ENCODE data around the gene TTLL5. TPM values are rescaled to one million over a fixed set of nuclear protein-coding genes. Genes with fewer than 3 reads are reported as not detected.

The TTLL5 gene
- polyA plus RNA-seq, 3 donors = 4.2 to 7.2 (median 4.7) TPM

DNA sequence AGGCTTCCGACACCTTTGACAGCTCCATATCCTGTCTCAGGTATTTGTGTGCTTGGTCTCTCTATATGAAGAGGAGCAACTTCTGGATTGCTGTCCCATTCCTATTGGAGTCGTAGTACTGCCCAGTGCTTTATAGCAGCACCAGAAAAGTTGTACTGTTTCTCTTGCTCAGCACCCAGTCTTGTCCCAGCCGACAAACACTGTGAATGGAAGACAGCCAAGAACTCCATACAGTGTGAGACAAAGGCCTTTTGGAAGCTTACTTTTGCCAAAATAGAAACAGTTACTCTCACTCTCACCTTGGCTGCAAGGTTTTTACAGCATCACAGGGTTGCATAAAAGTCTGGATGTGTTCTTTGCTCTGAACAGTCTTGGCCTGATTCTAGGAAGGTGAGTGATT lies 215.5 kb downstream of the TTLL5 start:
- Mint-ChIP-seq H3K27me3 (ENCODE audit: low read depth in 3 of 3) (peaks cover 0 to 3% (median 0%) of the 10 kb centered on the region in 3 donors), H3K27ac (no peak overlapping the region), H3K4me1 (peaks cover 4% of the 10 kb centered on the region), H3K9me3 (no peaks in the 10 kb centered on the region), H3K4me3 (no peak overlapping the region), H3K36me3 (peaks cover 9 to 19% of the 10 kb centered on the region in 2 donors)
- intact Hi-C loops (cut with micrococcal nuclease) = no loop called here
- no peaks in the 10 kb centered on the region for H4K20me1 ChIP-seq (ENCODE audit: insufficient read depth, low read length)
- H3K9ac ChIP-seq (ENCODE audit: insufficient read depth, low read length, poor library complexity, severe bottlenecking) = no peak overlapping the region
- H3K4me1 ChIP-seq (ENCODE audit: control insufficient read depth in 1 of 2, insufficient read depth in 2 of 2, low read length in 2 of 2) = no peaks in the 10 kb centered on the region
- no peaks in the 10 kb centered on the region for H3K36me3 ChIP-seq (replicated peaks in 1 of 2; ENCODE audit: control insufficient read depth in 1 of 2, insufficient read depth in 2 of 2, low read length in 2 of 2)
- TF ChIP-seq, protein P1, sequence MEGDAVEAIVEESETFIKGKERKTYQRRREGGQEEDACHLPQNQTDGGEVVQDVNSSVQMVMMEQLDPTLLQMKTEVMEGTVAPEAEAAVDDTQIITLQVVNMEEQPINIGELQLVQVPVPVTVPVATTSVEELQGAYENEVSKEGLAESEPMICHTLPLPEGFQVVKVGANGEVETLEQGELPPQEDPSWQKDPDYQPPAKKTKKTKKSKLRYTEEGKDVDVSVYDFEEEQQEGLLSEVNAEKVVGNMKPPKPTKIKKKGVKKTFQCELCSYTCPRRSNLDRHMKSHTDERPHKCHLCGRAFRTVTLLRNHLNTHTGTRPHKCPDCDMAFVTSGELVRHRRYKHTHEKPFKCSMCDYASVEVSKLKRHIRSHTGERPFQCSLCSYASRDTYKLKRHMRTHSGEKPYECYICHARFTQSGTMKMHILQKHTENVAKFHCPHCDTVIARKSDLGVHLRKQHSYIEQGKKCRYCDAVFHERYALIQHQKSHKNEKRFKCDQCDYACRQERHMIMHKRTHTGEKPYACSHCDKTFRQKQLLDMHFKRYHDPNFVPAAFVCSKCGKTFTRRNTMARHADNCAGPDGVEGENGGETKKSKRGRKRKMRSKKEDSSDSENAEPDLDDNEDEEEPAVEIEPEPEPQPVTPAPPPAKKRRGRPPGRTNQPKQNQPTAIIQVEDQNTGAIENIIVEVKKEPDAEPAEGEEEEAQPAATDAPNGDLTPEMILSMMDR (IDR thresholded peaks at IDR 0.05) = no peak
- H3K4me3 ChIP-seq (replicated peaks in 1 of 3; ENCODE audit: low read depth in 2 of 3, low read length in 3 of 3) = no peak overlapping the region
- 94% methylated on average over 2 of the region's 3 CpGs for WGBS (ENCODE audit: insufficient coverage)
- DNase-seq = no peak
- no peak overlapping the region for H2AFZ ChIP-seq (ENCODE audit: insufficient read depth, low read depth, low read length, poor library complexity, severe bottlenecking)
- no peaks in the 10 kb centered on the region for H3K79me2 ChIP-seq (ENCODE audit: insufficient read depth, low read length)
- no peaks in the 10 kb centered on the region for H3K27me3 ChIP-seq (ENCODE audit: control insufficient read depth in 2 of 2, insufficient read depth in 2 of 2, low read length in 2 of 2)
- H3K9me3 ChIP-seq (replicated peaks in 1 of 2; ENCODE audit: control insufficient read depth in 1 of 2, insufficient read depth in 1 of 2, low read length in 2 of 2) = no peaks in the 10 kb centered on the region
- H3K4me2 ChIP-seq (replicated peaks; ENCODE audit: extremely low read depth, low read length, poor library complexity, severe bottlenecking) = no peak overlapping the region
- H3K27ac ChIP-seq (ENCODE audit: low read depth in 1 of 2, low read length in 2 of 2) = no peak overlapping the region

DNA sequence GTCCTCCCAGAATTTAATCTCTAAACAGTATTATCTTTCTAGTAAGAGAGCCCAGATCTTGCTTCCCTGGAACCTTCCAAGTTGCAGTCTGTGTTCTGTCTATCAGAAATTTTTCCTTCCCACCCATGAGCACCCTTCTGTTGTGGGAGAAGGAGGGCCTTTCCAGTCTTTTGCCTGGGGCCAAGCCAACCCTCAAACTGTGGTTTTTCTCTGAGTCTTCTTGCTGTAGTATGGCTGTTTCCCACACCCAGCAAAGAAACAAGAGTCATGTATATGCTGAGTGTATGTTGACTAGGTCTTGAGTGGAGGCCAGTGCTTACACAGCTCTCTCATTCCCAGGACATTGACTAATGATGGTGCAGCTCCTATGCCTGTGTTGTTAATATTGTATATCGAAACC lies 216.2 kb downstream of the TTLL5 start:
- DNase-seq = no peak
- Histone ChIP-seq H2AFZ (ENCODE audit: insufficient read depth, low read depth, low read length, poor library complexity, severe bottlenecking) (no peak overlapping the region), H3K9ac (ENCODE audit: insufficient read depth, low read length, poor library complexity, severe bottlenecking) (no peak overlapping the region), H3K27me3 (ENCODE audit: control insufficient read depth in 2 of 2, insufficient read depth in 2 of 2, low read length in 2 of 2) (no peaks in the 10 kb centered on the region), H3K36me3 (replicated peaks in 1 of 2; ENCODE audit: control insufficient read depth in 1 of 2, insufficient read depth in 2 of 2, low read length in 2 of 2) (no peaks in the 10 kb centered on the region), H3K4me2 (replicated peaks; ENCODE audit: extremely low read depth, low read length, poor library complexity, severe bottlenecking) (no peak overlapping the region), H3K27ac (ENCODE audit: low read depth in 1 of 2, low read length in 2 of 2) (no peak overlapping the region), H3K4me3 (replicated peaks in 1 of 3; ENCODE audit: low read depth in 2 of 3, low read length in 3 of 3) (no peak overlapping the region), H3K4me1 (ENCODE audit: control insufficient read depth in 1 of 2, insufficient read depth in 2 of 2, low read length in 2 of 2) (no peaks in the 10 kb centered on the region), H4K20me1 (ENCODE audit: insufficient read depth, low read length) (no peaks in the 10 kb centered on the region), H3K9me3 (replicated peaks in 1 of 2; ENCODE audit: control insufficient read depth in 1 of 2, insufficient read depth in 1 of 2, low read length in 2 of 2) (no peaks in the 10 kb centered on the region), H3K79me2 (ENCODE audit: insufficient read depth, low read length) (no peaks in the 10 kb centered on the region)
- Mint-ChIP-seq H3K36me3 (peaks cover 3 to 18% of the 10 kb centered on the region in 2 donors), H3K4me1 (peaks cover 4% of the 10 kb centered on the region), H3K4me3 (no peak overlapping the region), H3K27me3 (ENCODE audit: low read depth in 3 of 3) (peaks cover 0 to 3% (median 0%) of the 10 kb centered on the region in 3 donors), H3K9me3 (no peaks in the 10 kb centered on the region), H3K27ac (no peak overlapping the region)
- TF ChIP-seq, protein P1 (IDR thresholded peaks at IDR 0.05) = no peak
- intact Hi-C loops (cut with micrococcal nuclease) = no loop called here
- WGBS (ENCODE audit: insufficient coverage) = no CpG with 5 or more reads among the region's 1 CpG

All from CD14-positive monocyte (primary cell).